ENCODE measurements around the gene AQP1. TPM values are rescaled to one million over a fixed set of nuclear protein-coding genes. Genes with fewer than 3 reads are reported as not detected.

The AQP1 gene
- total and polyA plus RNA-seq, 10 of the 15 experiments (the other 5 are each of a cell fraction or from before 2014, with no cell fraction given), result 0.03 to 0.64 TPM; not detected in 8

GRCh38 chr7:30915005-30915601 is 3.5 kb downstream of the AQP1 start:
- SMC1A ChIA-PET (ENCODE audit: uncharacterized antibody, unreplicated experiment), result no interaction called here
- DNase-seq (ENCODE audit: low read depth, low spot score) (no peak), FAIRE-seq (no peak), ATAC-seq (no peak)
- CTCF ChIA-PET, result no interaction called here
- POLR2A ChIA-PET, result no interaction called here
- WGBS (ENCODE audit: insufficient coverage, insufficient replicate concordance, low lambda C conversion rate, missing lambda C conversion rate), result 25% methylated on average over 11 of the region's 11 CpGs
- no peak overlapping the region for H3K27ac ChIP-seq (ENCODE audit: control insufficient read depth, insufficient read depth)
- no peak overlapping the region for H3K9ac ChIP-seq (ENCODE audit: control insufficient read depth, insufficient read depth, low read length)
- BruUV-seq (replicated peaks), result no TSS peak
- no peaks in the 10 kb centered on the region for H3K36me3 ChIP-seq (ENCODE audit: control insufficient read depth in 2 of 2, insufficient read depth in 2 of 2, low read length in 1 of 2)
- no peak overlapping the region for H2AFZ ChIP-seq (ENCODE audit: control insufficient read depth, low read depth, low read length)
- intact Hi-C loops (cut with micrococcal nuclease; ENCODE audit: unreplicated experiment) (no loop called here), in situ Hi-C loops (cut with MboI) (no loop called here)
- H4K20me1 ChIP-seq (ENCODE audit: control insufficient read depth, insufficient read depth), result no peaks in the 10 kb centered on the region
- H3K79me2 ChIP-seq (ENCODE audit: control insufficient read depth, insufficient read depth, low read length), result no peaks in the 10 kb centered on the region
- TF ChIP-seq TAF1 (IDR thresholded peaks at IDR 0.05; ENCODE audit: borderline replicate concordance, low read depth, low read length), result no peak
- no peak for TF ChIP-seq CTCF (IDR thresholded peaks at IDR 0.05 in 2 of 3, conservative IDR thresholded peaks at IDR 0.05 in 1 of 3; ENCODE audit: control insufficient read depth in 2 of 3, extremely low read depth in 1 of 3, insufficient read depth in 1 of 3, low read depth in 3 of 3, low read length in 3 of 3)
- TF ChIP-seq CUX1 (IDR thresholded peaks at IDR 0.05; ENCODE audit: insufficient replicate concordance, low read depth, low read length), result no peak
- TF ChIP-seq GATAD2B (conservative IDR thresholded peaks at IDR 0.05; ENCODE audit: low read depth), result no peak
- no peak for TF ChIP-seq CBX5 (IDR thresholded peaks at IDR 0.05; ENCODE audit: low read depth)
- TF ChIP-seq PML (IDR thresholded peaks at IDR 0.05; ENCODE audit: low read length), result no peak
- no peak for TF ChIP-seq FOS (IDR thresholded peaks at IDR 0.05; ENCODE audit: borderline replicate concordance, extremely low read depth, insufficient read length)
- no peak for TF ChIP-seq CHD1 (IDR thresholded peaks at IDR 0.05; ENCODE audit: low read depth, low read length)
- TF ChIP-seq FOXK2 (IDR thresholded peaks at IDR 0.05), result no peak
- TF ChIP-seq YY1 (IDR thresholded peaks at IDR 0.05; ENCODE audit: low read depth, low read length), result no peak
- no peak for TF ChIP-seq POLR2AphosphoS2 (IDR thresholded peaks at IDR 0.05; ENCODE audit: low read depth, low read length)
- TF ChIP-seq JUNB (IDR thresholded peaks at IDR 0.05), result no peak
- H3K9me3 ChIP-seq (replicated peaks; ENCODE audit: control insufficient read depth, insufficient read depth, low read length), result no peaks in the 10 kb centered on the region
- no peak overlapping the region for H3K4me2 ChIP-seq (ENCODE audit: control insufficient read depth, insufficient read depth)
- H3K4me3 ChIP-seq, result no peak overlapping the region
- no peaks in the 10 kb centered on the region; a peak in 1 of 4 replicates for H3K27me3 ChIP-seq (replicated peaks in 1 of 2; ENCODE audit: control insufficient read depth in 2 of 2, insufficient read depth in 2 of 2, low read length in 1 of 2)
- RAD21 ChIA-PET (ENCODE audit: unreplicated experiment), result no interaction called here
- no peaks in the 10 kb centered on the region for H3K4me1 ChIP-seq (ENCODE audit: control insufficient read depth, insufficient read depth, low read length)
